ENCODE measurements around the gene SUGCT. TPM values are rescaled to one million over a fixed set of nuclear protein-coding genes. Genes with fewer than 3 reads are reported as not detected.

The SUGCT gene
- polyA plus RNA-seq, 1 of the 3 experiments (the other 2 are of a cell fraction), result 53.7 TPM

GRCh38 chr7:40822861-40823260, 688.1 kb downstream of the SUGCT start (continued):
- TF ChIP-seq REST (IDR thresholded peaks at IDR 0.05; ENCODE audit: low read depth, low read length) (no peak), FOXJ3 (CRISPR knock-in tag; IDR thresholded peaks at IDR 0.05) (no peak), MAX (IDR thresholded peaks at IDR 0.05; ENCODE audit: low read depth) (no peak), CHD2 (IDR thresholded peaks at IDR 0.05; ENCODE audit: low read length, partially characterized antibody) (no peak), SIN3A (IDR thresholded peaks at IDR 0.05; ENCODE audit: borderline replicate concordance, low read depth, low read length) (no peak), NFIC (IDR thresholded peaks at IDR 0.05; ENCODE audit: borderline replicate concordance) (no peak), TCF12 (IDR thresholded peaks at IDR 0.05) (no peak)

- peaks cover 8% of the 10 kb centered on the region for H3F3A ChIP-seq (replicated peaks; ENCODE audit: insufficient read depth)
- H3K9me3 ChIP-seq, result no peaks in the 10 kb centered on the region
- no peaks in the 10 kb centered on the region for H3K27me3 ChIP-seq (ENCODE audit: insufficient read depth)
- H2AFZ ChIP-seq (ENCODE audit: low read depth), result no peak overlapping the region
- DNase-seq, result no peak
- peak overlapping the region in 1 of 2 experiments; percentile 2; a peak in 1 of 4 replicates for H3K27ac ChIP-seq (ENCODE audit: low read depth in 2 of 2, low read length in 1 of 2)
- POLR2A ChIA-PET, result no interaction called here
- no peaks in the 10 kb centered on the region for H3K9me2 ChIP-seq
- CTCF ChIA-PET, result interaction anchor here (1.1 to 1.2 kb wide), 2 partner anchors 10 to 62 kb away, joined by 3 read pairs; no protein-coding TSS in a partner anchor
- H3K9ac ChIP-seq, result no peak overlapping the region
- peaks cover 81% of the 10 kb centered on the region for H3K79me2 ChIP-seq (ENCODE audit: insufficient read depth)
- H3K4me1 ChIP-seq (ENCODE audit: control insufficient read depth in 1 of 2, insufficient read depth in 2 of 2, low read depth in 1 of 2, low read length in 1 of 2), result peaks cover 19 to 24% of the 10 kb centered on the region in 2 experiments
- H3K4me3 ChIP-seq (ENCODE audit: low read depth in 2 of 2, low read length in 1 of 2), result no peak overlapping the region
- WGBS (ENCODE audit: low lambda C conversion rate), result 79% methylated on average over 3 of the region's 3 CpGs
- no peak overlapping the region for H3K4me2 ChIP-seq
- peaks cover 0 to 10% of the 10 kb centered on the region in 2 experiments for H3K36me3 ChIP-seq (replicated peaks in 1 of 2; ENCODE audit: control insufficient read depth in 1 of 2, insufficient read depth in 2 of 2, low read length in 1 of 2)
- no peak for TF ChIP-seq ZBTB33 (IDR thresholded peaks at IDR 0.05; ENCODE audit: borderline replicate concordance, low read depth)
- no peak for TF ChIP-seq TCF12 (IDR thresholded peaks at IDR 0.05)
- TF ChIP-seq TAF1 (IDR thresholded peaks at IDR 0.05; ENCODE audit: borderline replicate concordance, low read depth, low read length), result no peak
- TF ChIP-seq USF2 (IDR thresholded peaks at IDR 0.05; ENCODE audit: borderline replicate concordance, low read depth, low read length), result no peak
- no peak for TF ChIP-seq POLR2AphosphoS5 (IDR thresholded peaks at IDR 0.05; ENCODE audit: low read depth, low read length)
- TF ChIP-seq USF1 (IDR thresholded peaks at IDR 0.05; ENCODE audit: borderline replicate concordance, low read depth), result no peak
- no peak for TF ChIP-seq ELF1 (IDR thresholded peaks at IDR 0.05)
- TF ChIP-seq TEAD4 (IDR thresholded peaks at IDR 0.05; ENCODE audit: borderline replicate concordance, insufficient read depth), result no peak
- no peak for TF ChIP-seq RXRA (IDR thresholded peaks at IDR 0.05; ENCODE audit: borderline replicate concordance, low read depth)
- no peak for TF ChIP-seq NRF1 (IDR thresholded peaks at IDR 0.05; ENCODE audit: low read depth, low read length)
- TF ChIP-seq GATA2 (CRISPR knock-in tag; IDR thresholded peaks at IDR 0.05), result no peak
- no peak for TF ChIP-seq NFIC (IDR thresholded peaks at IDR 0.05; ENCODE audit: borderline replicate concordance)
- TF ChIP-seq REST (IDR thresholded peaks at IDR 0.05; ENCODE audit: low read depth, low read length), result no peak
- TF ChIP-seq EP300 (IDR thresholded peaks at IDR 0.05; ENCODE audit: borderline replicate concordance in 1 of 2, low read depth in 1 of 2, low read length in 1 of 2), result no peak
- TF ChIP-seq FOXJ3 (CRISPR knock-in tag; IDR thresholded peaks at IDR 0.05), result no peak
- H4K20me1 ChIP-seq (ENCODE audit: insufficient read depth), result no peaks in the 10 kb centered on the region
Measured at GRCh38 chr7:40824461-40824860, 689.7 kb downstream of the SUGCT start.

Data from SK-N-SH (cell line).